Panc1 (cell line): ENCODE results near the gene TBC1D2B. TPM values are rescaled to one million over a fixed set of nuclear protein-coding genes. Genes with fewer than 3 reads are reported as not detected.

Experiments
- ATAC-seq: fragments of 200-7000 bp; cut with Tn5 transposase; 2 replicates; pipeline ENCODE4 v1.9.1; 2020; ENCODE audit warnings: mild to moderate bottlenecking, moderate library complexity
- BruUV-seq: library from RNA; stranded (reverse); fragments of 400-500 nt; replicated peaks from 2 replicates; lab custom pipeline; 2021; lab: Mats Ljungman, UMichigan
- CTCF ChIA-PET: fragments of 300-600 bp; sonication (Branson Sonifier 250); formaldehyde crosslinking; loops from one replicate; lab custom pipeline; 2022; ENCODE audit warnings: antibody characterized with exemption; lab: Charles Lee
- POLR2A ChIA-PET: fragments of 300-600 bp; sonication (Branson Sonifier 250); formaldehyde crosslinking; loops from one replicate; lab custom pipeline; 2022; ENCODE audit warnings: antibody characterized with exemption; lab: Charles Lee
- DNase-seq: peaks from one replicate; pipeline ENCODE4 v3.0.0-alpha.2; 2010; ENCODE audit warnings: low read depth, low spot score
- H3K27ac ChIP-seq: 2 replicates; pipeline ENCODE4 v1.5.1; 2011; ENCODE audit warnings: mild to moderate bottlenecking, low read length, inconsistent platforms
- H3K27me3 ChIP-seq: fragments of 200-500 bp; sonication (Bioruptor generic); 2 replicates; pipeline ENCODE4 v1.6.0; 2014; ENCODE audit warnings: low read length, inconsistent platforms; ENCODE audit not compliant: control insufficient read depth, insufficient read depth
- H3K36me3 ChIP-seq: fragments of 200-500 bp; sonication (Bioruptor generic); 2 replicates; pipeline ENCODE4 v1.5.1; 2014; ENCODE audit warnings: inconsistent platforms, mild to moderate bottlenecking, low read length, moderate library complexity; ENCODE audit not compliant: control insufficient read depth, insufficient read depth
- H3K4me1 ChIP-seq: 2 replicates; pipeline ENCODE4 v1.5.1; 2011; ENCODE audit warnings: inconsistent platforms, mild to moderate bottlenecking, low read length, moderate library complexity; ENCODE audit not compliant: control insufficient read depth, insufficient read depth
- H3K4me3 ChIP-seq, 2 experiments: 2 replicates each; pipeline ENCODE4 v1.5.1; 2011 to 2012; ENCODE audit warnings: low read depth in 2 of 2, low read length in 2 of 2, mild to moderate bottlenecking in 2 of 2, inconsistent platforms in 1 of 2, moderate library complexity in 1 of 2
- H3K9me3 ChIP-seq: fragments of 200-500 bp; sonication (Bioruptor generic); 2 replicates; pipeline ENCODE4 v1.5.1; 2014; ENCODE audit warnings: low read depth, mild to moderate bottlenecking, inconsistent platforms, low read length, moderate library complexity; ENCODE audit not compliant: control insufficient read depth, insufficient read depth
- CTCF ChIP-seq: fragments of 450-650 bp; IDR thresholded peaks from 2 replicates; pipeline ENCODE4 v1.5.1; 2017; ENCODE audit warnings: mild to moderate bottlenecking
- POLR2AphosphoS5 ChIP-seq: IDR thresholded peaks from 2 replicates; pipeline ENCODE4 v1.6.1; 2012; ENCODE audit warnings: mild to moderate bottlenecking, low read depth, low read length, moderate library complexity
- SIN3A ChIP-seq: IDR thresholded peaks from 2 replicates; pipeline ENCODE4 v1.6.1; 2012; ENCODE audit warnings: low read depth, mild to moderate bottlenecking, low read length, moderate library complexity, borderline replicate concordance; ENCODE audit not compliant: insufficient read depth
- TCF7L2 ChIP-seq: IDR thresholded peaks from 2 replicates; pipeline ENCODE4 v1.6.1; 2011; ENCODE audit warnings: mild to moderate bottlenecking, low read depth, low read length, inconsistent platforms
- in situ Hi-C: cut with HindIII; loops from 2 replicates; pipeline ENCODE4 v1.10.0; 2016; ENCODE audit warnings: low sequenced_read_pairs, low pct_unique_long_range_greater_than_20kb
- intact Hi-C: fragments of 100-400 bp; cut with micrococcal nuclease; formaldehyde crosslinking; loops from one replicate; pipeline ENCODE4 v1.10.0; 2022; ENCODE audit not compliant: unreplicated experiment
- total RNA-seq: library from RNA; stranded (reverse); gene quantifications from one replicate; pipeline ENCODE4 v1.2.1, GENCODE V29; 2021; ENCODE audit not compliant: unreplicated experiment
- TF ChIP-seq, protein P1 (sequence below), 2 experiments: IDR thresholded peaks; 2 replicates each; pipeline ENCODE4 v1.6.1; 2011 to 2012; ENCODE audit warnings: low read depth in 2 of 2, control low read depth in 1 of 2, low read length in 1 of 2, mild to moderate bottlenecking in 1 of 2, moderate library complexity in 1 of 2; ENCODE audit not compliant: insufficient read depth in 1 of 2

Gene TBC1D2B
- total RNA-seq, 1 experiment from 2014 or later, result 59.3 TPM

DNA sequence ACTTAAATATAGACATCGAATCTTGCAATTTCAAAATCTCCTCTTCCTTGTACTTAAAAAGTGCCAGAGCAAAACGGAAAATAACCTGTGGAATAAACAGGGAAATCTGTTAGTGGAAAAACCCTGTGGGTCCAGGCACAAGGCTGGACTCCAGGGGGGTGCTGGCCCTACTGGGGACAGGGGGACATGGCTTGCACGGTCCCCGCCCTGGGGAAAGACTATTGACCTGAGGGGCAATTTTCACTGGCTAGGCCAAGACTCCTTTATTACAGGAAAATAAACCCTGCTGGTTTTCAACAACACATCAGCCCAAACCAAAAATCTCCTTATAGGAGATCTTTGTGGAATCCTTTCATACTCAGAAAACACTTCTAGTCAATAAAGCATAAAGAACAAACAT, 75.9 kb downstream of the TBC1D2B start:
- Histone ChIP-seq H3K4me1 (0 out of 2 replicates have a peak, but pooled peaks cover 9% of the 10 kb centered on the region), H3K36me3 (peaks cover 2% of the 10 kb centered on the region; the same call in 1 of the 2 replicates), H3K27ac (no peak overlapping the region), H3K27me3 (no peaks in the 10 kb centered on the region), H3K4me3 (no peak overlapping the region), H3K9me3 (no peaks in the 10 kb centered on the region)
- intact Hi-C loops, result no loop called here
- POLR2A ChIA-PET, result no interaction called here
- CTCF ChIA-PET, result interaction anchor here (0.7 kb wide), 1 partner anchor 63 kb away, joined by 4 read pairs; no protein-coding TSS in a partner anchor
- BruUV-seq, result no TSS peak
- ATAC-seq (no peak), DNase-seq (no peak)
- in situ Hi-C loops, result no loop called here
- TF ChIP-seq SIN3A (no peak), TCF7L2 (no peak), CTCF (no peak), POLR2AphosphoS5 (no peak)
- TF ChIP-seq, protein P1, sequence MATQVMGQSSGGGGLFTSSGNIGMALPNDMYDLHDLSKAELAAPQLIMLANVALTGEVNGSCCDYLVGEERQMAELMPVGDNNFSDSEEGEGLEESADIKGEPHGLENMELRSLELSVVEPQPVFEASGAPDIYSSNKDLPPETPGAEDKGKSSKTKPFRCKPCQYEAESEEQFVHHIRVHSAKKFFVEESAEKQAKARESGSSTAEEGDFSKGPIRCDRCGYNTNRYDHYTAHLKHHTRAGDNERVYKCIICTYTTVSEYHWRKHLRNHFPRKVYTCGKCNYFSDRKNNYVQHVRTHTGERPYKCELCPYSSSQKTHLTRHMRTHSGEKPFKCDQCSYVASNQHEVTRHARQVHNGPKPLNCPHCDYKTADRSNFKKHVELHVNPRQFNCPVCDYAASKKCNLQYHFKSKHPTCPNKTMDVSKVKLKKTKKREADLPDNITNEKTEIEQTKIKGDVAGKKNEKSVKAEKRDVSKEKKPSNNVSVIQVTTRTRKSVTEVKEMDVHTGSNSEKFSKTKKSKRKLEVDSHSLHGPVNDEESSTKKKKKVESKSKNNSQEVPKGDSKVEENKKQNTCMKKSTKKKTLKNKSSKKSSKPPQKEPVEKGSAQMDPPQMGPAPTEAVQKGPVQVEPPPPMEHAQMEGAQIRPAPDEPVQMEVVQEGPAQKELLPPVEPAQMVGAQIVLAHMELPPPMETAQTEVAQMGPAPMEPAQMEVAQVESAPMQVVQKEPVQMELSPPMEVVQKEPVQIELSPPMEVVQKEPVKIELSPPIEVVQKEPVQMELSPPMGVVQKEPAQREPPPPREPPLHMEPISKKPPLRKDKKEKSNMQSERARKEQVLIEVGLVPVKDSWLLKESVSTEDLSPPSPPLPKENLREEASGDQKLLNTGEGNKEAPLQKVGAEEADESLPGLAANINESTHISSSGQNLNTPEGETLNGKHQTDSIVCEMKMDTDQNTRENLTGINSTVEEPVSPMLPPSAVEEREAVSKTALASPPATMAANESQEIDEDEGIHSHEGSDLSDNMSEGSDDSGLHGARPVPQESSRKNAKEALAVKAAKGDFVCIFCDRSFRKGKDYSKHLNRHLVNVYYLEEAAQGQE (IDR thresholded peaks at IDR 0.05; ENCODE audit: insufficient read depth in 1 of 2, low read depth in 2 of 2, low read length in 1 of 2), result no peak

GRCh38 chr15:78000927-78001249, 76.6 kb downstream of the TBC1D2B start:
- BruUV-seq, result no TSS peak
- no peak overlapping the region for H3K27ac ChIP-seq
- no peak for TF ChIP-seq CTCF
- TF ChIP-seq, protein P1 (IDR thresholded peaks at IDR 0.05; ENCODE audit: insufficient read depth in 1 of 2, low read depth in 2 of 2, low read length in 1 of 2), result no peak
- TF ChIP-seq SIN3A, result no peak
- TF ChIP-seq TCF7L2, result no peak
- no peak for TF ChIP-seq POLR2AphosphoS5
- in situ Hi-C loops, result no loop called here
- peaks cover 2% of the 10 kb centered on the region; the same call in 1 of the 2 replicates for H3K36me3 ChIP-seq
- H3K4me1 ChIP-seq, result 0 out of 2 replicates have a peak, but pooled peaks cover 9% of the 10 kb centered on the region
- H3K4me3 ChIP-seq, result no peak overlapping the region
- intact Hi-C loops, result loop anchor here (1.0 kb wide), 1 partner anchor 107 kb away; no protein-coding TSS in a partner anchor
- no peaks in the 10 kb centered on the region for H3K9me3 ChIP-seq
- DNase-seq, result no peak
- POLR2A ChIA-PET, result no interaction called here
- H3K27me3 ChIP-seq, result no peaks in the 10 kb centered on the region
- CTCF ChIA-PET, result interaction anchor here (1.5 kb wide), 1 partner anchor 107 kb away, joined by 8 read pairs; no protein-coding TSS in a partner anchor
- 0 out of 2 replicates have a peak, but pooled peaks have one; percentile 32 for ATAC-seq
